Lung microvascular endothelial cell (primary cell): Measurements from ENCODE around the gene A2ML1. TPM values are rescaled to one million over a fixed set of nuclear protein-coding genes. Genes with fewer than 3 reads are reported as not detected.
"Not testable (repeated sequence)": the region's sequence is repeated elsewhere in the genome, so short reads cannot be mapped to it uniquely, and the experiment has no call there.

Source experiments
- DNase-seq, 2 donors: peaks; one replicate each; pipeline versions ENCODE4 v3.0.0 to v3.0.0-alpha.2; 2010; ENCODE audit warnings: low read depth in 2 of 2
- total RNA-seq: library from RNA; depleted of rRNA; stranded (reverse); fragments of >200 nt; gene quantifications from 2 replicates; pipeline ENCODE4 v1.2.1, GENCODE V29; 2014

A2ML1 gene
- total RNA-seq, 1 donor from 2014 or later = not detected

- DNase-seq = no peak
Measured at GRCh38 chr12:8817856-8818255, 4.6 kb upstream of the A2ML1 start.

DNA sequence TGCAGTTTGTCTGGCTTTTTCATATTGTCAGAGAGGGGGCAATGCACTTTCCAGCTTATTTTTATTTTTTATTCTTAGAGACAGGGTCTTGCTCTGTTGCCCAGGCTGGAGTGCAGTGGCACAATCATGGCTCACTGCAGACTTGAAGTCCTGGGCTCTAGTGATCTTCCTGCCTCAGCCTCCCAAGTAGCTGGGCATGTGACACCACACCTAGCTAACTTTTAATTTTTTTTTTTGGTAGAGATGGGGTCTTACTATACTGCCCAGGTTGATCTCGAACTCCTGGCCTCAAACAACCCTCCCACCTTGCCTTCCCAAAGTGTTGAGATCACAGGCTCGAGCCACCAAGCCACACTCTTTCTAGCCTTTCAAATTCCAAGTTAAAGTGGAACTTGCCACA lies 3.9 kb upstream of the A2ML1 start:
- DNase-seq = no peak

DNA sequence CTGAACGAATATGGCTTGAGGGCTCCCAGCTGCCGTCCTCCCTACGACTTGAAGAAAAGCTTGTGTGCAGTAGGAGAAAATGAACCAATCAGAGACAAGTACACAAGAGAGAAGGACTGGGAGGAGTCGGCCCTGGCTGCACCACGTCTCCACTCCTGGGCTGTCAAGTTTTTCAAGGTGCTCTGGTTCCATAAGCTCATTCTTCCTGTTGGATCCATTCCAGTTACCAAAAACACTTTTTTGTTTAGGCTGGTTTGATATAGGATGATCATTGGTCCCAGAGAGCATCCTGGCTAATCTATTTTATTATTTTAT lies 2.8 kb upstream of the A2ML1 start:
- DNase-seq = peak in 1 of 2 donors; percentile 17

DNA sequence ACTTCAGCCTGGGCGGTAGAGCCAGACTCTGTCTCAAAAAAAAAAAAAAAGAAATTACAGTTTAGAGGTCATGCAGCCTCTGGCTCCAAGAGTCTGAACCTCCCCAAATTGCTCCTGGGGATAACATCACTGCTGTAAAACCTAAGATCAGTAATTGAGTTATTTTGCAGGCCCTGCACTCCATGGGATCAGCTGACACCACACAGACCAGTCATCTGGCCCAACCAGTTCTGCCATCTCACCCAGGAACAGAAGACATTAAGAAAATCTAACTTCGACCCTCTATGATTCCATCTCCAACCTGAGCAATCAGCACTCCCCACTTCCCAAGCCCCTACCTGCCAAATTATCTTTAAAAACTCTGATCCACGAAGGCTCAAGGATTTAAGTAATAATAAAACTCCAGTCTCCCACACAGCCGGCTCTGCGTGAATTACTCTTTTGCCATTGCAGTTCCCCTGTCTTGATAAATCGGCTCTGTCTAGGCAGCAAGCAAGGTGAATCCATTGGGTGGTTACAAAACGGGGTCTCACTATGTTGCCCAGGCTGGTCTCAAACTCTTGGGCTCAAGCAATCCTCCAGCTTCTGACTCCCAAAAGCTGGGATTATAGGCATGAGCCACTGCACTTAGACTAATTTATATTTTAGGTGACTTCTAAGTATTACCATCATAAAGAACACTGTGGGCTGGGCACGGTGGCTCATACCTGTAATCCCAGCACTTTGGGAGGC lies 1.6 kb upstream of the A2ML1 start:
- not testable (repeated sequence) for DNase-seq

GRCh38 chr12:8821591-8821990 lies 830 bp upstream of the A2ML1 start:
- no peak for DNase-seq

DNA sequence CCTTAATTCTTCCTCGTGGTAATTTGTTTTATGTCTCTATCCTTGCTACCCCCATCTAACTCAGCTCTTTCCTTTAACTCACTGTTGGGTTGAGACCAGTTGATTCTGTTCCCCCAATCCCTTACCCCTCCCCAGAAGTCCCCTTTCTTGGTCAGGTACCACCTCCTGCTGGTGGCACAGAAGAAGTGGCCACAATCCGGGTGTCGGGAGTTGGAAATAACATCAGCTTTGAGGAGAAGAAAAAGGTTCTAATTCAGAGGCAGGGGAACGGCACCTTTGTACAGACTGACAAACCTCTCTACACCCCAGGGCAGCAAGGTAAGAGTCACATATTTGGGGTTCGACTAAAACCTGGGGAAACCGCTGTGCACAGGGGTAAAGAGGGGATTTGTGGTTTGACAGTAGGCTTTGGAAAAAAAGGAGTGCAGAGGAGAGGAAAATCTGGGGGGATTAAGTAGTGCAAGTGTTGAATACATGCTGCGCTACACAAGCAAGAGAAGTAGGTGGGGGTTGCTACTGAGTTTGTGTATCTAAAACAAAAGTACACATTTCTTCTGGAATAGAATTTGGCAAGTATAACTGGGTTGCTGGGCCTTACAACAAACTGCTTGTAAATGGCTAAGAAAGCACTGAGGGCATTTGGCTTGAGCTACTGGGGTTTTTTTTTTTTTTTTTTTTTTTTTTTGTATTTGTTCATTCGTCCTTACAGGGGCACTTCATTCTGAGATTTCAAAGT lies 1.3 kb downstream of the A2ML1 start:
- DNase-seq = peak; percentile 60 to 65

GRCh38 chr12:8827551-8828256 lies 5.3 kb downstream of the A2ML1 start:
- DNase-seq = no peak

- DNase-seq = no peak
Measured at GRCh38 chr12:8828257-8829124, 6.1 kb downstream of the A2ML1 start.

DNA sequence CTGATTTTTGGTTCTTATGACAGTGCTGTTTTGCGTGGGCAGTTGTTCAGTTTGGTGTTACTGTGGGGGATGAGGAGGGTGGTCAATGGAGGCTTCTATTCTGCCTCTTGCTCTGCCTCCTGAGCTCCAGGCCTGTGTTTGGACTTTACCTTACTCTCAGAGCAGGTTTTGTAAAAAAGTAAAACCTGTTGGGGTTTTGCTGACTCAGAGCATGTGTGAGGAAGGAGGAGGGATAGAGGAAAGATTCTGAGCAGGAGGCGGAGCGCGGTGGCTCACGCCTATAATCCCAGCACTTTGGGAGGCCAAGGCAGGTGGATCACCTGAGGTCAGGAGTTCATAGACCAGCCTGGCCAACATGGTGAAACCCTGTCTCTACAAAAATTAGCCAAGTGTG lies 6.7 kb downstream of the A2ML1 start:
- no peak for DNase-seq

DNA sequence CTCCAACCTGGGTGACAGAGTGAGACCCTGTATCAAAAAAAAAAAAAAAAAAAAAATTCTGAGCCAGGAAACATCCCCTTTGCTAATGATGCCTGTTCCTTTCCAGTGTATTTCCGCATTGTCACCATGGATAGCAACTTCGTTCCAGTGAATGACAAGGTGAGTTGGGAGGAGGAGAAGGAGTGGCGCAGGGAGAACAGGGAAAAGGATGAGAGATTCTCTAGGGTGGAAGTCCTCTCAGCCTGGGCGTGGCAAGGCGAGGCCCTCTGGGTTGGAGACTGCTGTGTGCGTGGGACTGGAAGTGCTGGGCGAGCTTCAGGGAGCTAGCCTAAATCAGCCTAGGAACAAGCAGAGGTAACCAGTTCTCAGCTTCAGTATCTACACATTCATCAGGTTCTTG lies 7.2 kb downstream of the A2ML1 start:
- DNase-seq = no peak

- no peak for DNase-seq
Measured at GRCh38 chr12:8831116-8831515, 8.7 kb downstream of the A2ML1 start.

DNA sequence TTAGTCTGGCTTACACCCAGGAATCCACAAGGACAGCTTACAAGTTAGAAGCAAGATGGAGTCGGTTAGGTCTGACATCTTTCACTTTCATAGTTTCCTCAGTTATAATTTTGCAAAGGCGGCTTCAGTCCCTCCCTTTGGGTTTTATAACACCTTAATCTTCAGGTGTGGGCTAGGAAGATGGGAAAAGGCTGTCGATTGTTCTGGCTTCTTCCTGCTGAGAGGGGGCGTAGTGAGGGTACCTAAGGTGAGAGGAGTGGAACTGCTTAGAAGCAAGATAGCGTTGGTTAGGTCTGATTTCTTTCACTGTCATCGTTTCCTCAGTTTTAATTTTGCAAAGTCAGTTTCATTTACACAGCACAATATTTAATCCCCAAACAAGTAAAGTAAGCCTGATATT lies 10.1 kb downstream of the A2ML1 start:
- no peak for DNase-seq

- no peak for DNase-seq
Measured at GRCh38 chr12:8834230-8834629, 11.8 kb downstream of the A2ML1 start.

DNA sequence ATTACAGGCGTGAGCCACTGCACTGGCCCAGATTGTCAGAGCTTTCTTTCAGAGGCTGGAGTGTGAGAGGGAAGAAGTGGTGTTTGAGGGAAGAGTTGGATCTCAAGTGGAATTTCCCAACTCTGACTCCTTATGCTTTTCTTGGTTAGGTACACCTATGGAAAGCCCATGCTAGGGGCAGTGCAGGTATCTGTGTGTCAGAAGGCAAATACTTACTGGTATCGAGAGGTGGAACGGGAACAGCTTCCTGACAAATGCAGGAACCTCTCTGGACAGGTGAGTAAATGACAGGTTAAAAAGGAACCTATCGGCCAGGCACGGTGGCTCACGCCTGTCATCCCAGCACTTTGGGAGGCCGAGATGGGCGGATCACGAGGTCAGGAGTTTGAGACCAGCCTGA lies 14.9 kb downstream of the A2ML1 start:
- no peak for DNase-seq

- DNase-seq = no peak
Measured at GRCh38 chr12:8840321-8840720, 17.9 kb downstream of the A2ML1 start.

GRCh38 chr12:8840938-8841633 lies 18.7 kb downstream of the A2ML1 start:
- DNase-seq = no peak

DNA sequence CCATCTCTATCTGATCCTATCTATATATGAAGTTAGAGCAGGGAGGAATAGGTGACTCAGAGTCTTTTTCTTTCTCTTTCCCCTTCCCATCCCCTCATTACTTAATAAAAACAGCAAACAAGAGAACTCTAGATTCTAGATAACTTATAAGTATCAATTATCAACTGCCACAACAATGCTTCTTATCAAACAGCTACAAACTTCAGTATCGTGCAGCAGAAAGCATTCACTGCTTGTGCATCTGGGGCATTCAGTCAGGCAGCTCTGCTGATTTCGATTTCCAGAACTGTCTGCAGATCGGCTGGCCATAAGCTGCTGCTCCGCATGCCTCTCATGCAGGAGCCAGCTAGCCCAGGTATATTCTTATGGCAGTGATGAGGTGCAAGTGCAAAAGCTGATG lies 19.4 kb downstream of the A2ML1 start:
- DNase-seq = no peak

DNA sequence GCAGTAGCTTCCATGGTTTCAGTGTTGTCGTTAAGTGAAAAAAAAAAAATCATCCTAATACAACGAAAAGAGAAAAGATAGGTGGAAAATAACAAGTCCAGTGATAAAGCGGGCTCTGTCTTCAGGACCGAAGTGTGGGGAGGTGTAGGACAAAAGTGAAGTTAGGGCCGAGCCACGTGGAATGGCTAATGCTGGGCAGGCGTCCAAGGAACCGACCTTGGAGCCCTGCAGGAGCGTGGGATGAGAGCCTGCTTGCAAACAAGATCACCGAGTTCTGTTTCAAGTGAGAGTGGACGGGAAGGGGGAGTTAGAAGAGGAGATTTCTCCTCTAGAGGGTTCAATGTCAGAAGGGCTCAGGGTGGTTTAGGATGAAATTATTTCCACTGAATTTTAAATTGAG lies 22.2 kb downstream of the A2ML1 start:
- peak in 1 of 2 donors; percentile 5 for DNase-seq

GRCh38 chr12:8846305-8846704 lies 23.9 kb downstream of the A2ML1 start:
- no peak for DNase-seq

DNA sequence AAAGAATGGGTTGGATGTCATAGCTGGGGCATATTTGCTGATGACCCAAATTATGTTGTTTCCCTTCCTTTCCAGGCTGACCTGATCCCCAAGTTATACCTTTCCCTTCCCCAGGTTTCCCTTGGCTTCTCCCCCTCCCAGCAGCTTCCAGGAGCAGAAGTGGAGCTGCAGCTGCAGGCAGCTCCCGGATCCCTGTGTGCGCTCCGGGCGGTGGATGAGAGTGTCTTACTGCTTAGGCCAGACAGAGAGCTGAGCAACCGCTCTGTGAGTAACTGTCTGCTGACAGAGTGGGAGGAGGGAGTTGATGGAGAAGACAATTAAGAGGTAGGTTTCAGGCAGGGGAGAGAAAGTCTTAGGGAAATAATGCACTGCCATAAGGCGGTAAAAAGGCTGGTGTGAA lies 25.0 kb downstream of the A2ML1 start:
- no peak for DNase-seq

- no peak for DNase-seq
Measured at GRCh38 chr12:8849876-8850275, 27.5 kb downstream of the A2ML1 start.
